ENCODE data around the gene RHOF. TPM values are rescaled to one million over a fixed set of nuclear protein-coding genes. Genes with fewer than 3 reads are reported as not detected.
A peak's percentile ranks its signal among the peaks of the same experiment; 100 is the strongest.

RHOF gene
- total RNA-seq, 2 experiments from 2014 or later = 23.5 to 53.7 TPM

DNA sequence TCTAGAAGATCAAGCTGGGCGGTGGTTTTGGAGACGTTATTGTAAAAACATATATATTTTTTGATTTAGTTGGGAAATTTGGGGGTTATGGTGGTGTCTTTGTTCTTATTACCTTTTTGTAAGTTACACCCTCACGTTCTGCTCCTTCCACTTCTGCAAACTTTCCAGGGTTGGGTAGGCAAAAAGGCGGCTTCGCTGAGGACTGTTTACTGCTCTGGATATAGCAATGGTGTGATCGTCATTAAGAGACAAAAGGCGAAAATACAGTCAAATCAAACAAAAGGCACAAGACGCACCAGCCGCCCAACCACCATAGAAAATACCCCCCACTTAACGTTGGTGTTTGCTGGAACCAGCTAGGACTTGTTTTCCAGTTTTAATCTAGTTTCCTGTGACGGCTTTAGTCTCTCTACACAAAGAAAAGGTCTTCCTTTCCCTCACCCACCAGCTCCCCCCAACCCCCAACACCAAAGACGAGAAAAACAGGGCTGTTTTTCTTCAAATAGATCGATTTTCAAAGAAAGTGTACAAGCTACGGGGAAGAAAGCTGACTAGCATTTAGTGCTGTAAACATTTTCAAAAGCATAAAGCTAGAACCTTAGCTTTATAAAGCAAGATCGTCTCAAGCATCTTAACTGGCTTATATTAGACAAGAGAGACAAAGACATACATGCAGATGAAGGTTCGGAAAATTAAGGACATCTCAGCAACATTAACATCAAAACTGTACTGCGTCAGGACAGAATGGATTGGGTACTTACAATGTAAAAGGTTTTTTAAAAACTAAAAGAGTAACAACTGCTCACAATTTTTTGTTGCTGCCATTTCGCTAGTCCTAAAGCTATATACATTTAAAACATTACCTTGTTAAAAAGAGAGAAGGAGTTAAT is 8.4 kb upstream of the RHOF start:
- intact Hi-C loops (cut with micrococcal nuclease; ENCODE audit: unreplicated experiment) = loop anchor here (2.0 to 5.0 kb wide), 3 partner anchors 175 to 205 kb away; partner anchors contain the start of gene ORAI1
- POLR2A ChIA-PET = interaction anchor here (0.6 to 3.0 kb wide), 16 partner anchors 8 to 208 kb away, joined by 3 to 19 read pairs (median 4); partner anchors contain the start of genes PSMD9 and RHOF
- Histone ChIP-seq H2AFZ (ENCODE audit: low read length) (peak overlapping the region; percentile 6; the same call in 1 of the 2 replicates), H3K9me2 (ENCODE audit: insufficient read depth, low read length) (no peaks in the 10 kb centered on the region), H3K4me1 (ENCODE audit: insufficient read depth, low read length, poor library complexity, severe bottlenecking) (peaks cover 57% of the 10 kb centered on the region), H3K36me3 (ENCODE audit: insufficient read depth, low read length) (peaks cover 11% of the 10 kb centered on the region; the same call in 1 of the 2 replicates), H3K79me2 (ENCODE audit: insufficient read depth, low read depth, low read length) (peaks cover 27% of the 10 kb centered on the region; the same call in 1 of the 2 replicates), H3K4me2 (ENCODE audit: low read length) (peak overlapping the region; percentile 99), H3K27ac (ENCODE audit: low read depth, low read length, poor library complexity, severe bottlenecking) (peak overlapping the region; percentile 95), H3K4me3 (ENCODE audit: low read depth, low read length, poor library complexity, severe bottlenecking) (peak overlapping the region; percentile 75), H3K9me3 (ENCODE audit: low read length) (no peaks in the 10 kb centered on the region), H4K20me1 (ENCODE audit: insufficient read depth, low read length) (peaks cover 2% of the 10 kb centered on the region; the same call in 1 of the 2 replicates)
- CTCF ChIA-PET (ENCODE audit: unreplicated experiment) = interaction anchor here (0.6 to 2.6 kb wide), 3 partner anchors 9 to 20 kb away, joined by 3 to 13 read pairs (median 3); partner anchors contain the start of gene RHOF
- DNase-seq (ENCODE audit: low spot score) = peak; percentile 66
- TF ChIP-seq, protein P1, sequence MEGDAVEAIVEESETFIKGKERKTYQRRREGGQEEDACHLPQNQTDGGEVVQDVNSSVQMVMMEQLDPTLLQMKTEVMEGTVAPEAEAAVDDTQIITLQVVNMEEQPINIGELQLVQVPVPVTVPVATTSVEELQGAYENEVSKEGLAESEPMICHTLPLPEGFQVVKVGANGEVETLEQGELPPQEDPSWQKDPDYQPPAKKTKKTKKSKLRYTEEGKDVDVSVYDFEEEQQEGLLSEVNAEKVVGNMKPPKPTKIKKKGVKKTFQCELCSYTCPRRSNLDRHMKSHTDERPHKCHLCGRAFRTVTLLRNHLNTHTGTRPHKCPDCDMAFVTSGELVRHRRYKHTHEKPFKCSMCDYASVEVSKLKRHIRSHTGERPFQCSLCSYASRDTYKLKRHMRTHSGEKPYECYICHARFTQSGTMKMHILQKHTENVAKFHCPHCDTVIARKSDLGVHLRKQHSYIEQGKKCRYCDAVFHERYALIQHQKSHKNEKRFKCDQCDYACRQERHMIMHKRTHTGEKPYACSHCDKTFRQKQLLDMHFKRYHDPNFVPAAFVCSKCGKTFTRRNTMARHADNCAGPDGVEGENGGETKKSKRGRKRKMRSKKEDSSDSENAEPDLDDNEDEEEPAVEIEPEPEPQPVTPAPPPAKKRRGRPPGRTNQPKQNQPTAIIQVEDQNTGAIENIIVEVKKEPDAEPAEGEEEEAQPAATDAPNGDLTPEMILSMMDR (conservative IDR thresholded peaks at IDR 0.05; ENCODE audit: low read length) = no peak
- no peak for TF ChIP-seq EZH2phosphoT487 (IDR thresholded peaks at IDR 0.05; ENCODE audit: borderline replicate concordance, low read depth, low read length)
- TSS peak; percentile 45 for BruUV-seq (replicated peaks)

DNA sequence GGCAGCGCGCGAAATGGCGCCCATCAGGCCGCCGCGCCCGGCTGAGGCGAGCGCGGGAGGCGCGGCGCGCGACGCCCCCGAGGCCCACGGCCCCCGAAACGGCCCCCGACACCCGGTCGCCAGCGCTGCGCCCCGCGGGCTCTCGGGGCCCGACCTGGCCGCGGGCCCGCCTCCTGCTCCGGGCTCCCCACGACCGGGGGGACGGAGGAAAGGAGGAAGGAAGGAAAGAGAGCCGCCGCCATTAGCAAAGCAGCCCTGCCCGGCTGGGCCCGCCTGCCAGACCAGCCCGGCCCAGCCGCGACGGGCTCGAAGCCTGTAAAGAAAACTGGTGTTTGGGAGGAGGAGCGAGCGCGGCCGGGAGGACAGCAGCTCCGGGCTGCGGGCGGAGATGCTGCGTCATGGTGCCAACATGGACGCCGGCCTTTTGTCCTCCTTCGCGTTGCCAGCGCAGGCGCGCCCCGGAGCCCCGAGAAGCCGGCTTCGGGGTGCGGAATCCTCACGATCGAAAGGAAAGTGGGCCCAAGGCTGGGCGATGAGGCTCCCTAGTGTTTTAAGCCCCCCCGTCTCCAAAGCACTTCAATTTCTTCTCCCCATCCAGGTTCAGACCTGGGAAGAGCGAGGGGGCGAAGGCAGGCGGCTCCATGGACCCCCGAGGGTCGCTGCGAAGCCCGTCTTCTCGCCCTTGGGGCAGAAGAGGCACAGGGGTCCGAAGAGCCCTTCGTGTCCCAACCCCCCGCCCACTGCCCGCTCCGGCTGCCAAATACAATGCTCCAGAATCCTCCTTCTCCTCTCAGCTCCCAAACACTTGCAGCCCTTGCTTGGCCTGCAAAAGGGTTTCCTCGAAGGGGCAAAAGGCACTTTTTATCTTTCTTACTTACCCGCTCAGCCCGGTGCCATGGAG is 7.5 kb upstream of the RHOF start:
- POLR2A ChIA-PET = interaction anchor here (0.6 to 3.0 kb wide), 9 partner anchors 10 to 96 kb away, joined by 3 to 19 read pairs (median 5); partner anchors contain the start of gene PSMD9
- no TSS peak for BruUV-seq (replicated peaks)
- peaks cover 9% of the 10 kb centered on the region; the same call in 1 of the 2 replicates for H3K36me3 ChIP-seq (ENCODE audit: insufficient read depth, low read length)
- intact Hi-C loops (cut with micrococcal nuclease; ENCODE audit: unreplicated experiment) = loop anchor here (5.0 kb wide), 2 partner anchors 174 to 206 kb away; partner anchors contain the start of gene ORAI1
- peak; percentile 66 for DNase-seq (ENCODE audit: low spot score)
- H3K4me3 ChIP-seq (ENCODE audit: low read depth, low read length, poor library complexity, severe bottlenecking) = peak overlapping the region; percentile 75
- peaks cover 24% of the 10 kb centered on the region; the same call in 1 of the 2 replicates for H3K79me2 ChIP-seq (ENCODE audit: insufficient read depth, low read depth, low read length)
- H3K4me1 ChIP-seq (ENCODE audit: insufficient read depth, low read length, poor library complexity, severe bottlenecking) = peaks cover 48% of the 10 kb centered on the region
- peak overlapping the region; percentile 6; the same call in 1 of the 2 replicates for H2AFZ ChIP-seq (ENCODE audit: low read length)
- TF ChIP-seq, protein P1 (conservative IDR thresholded peaks at IDR 0.05; ENCODE audit: low read length) = no peak
- TF ChIP-seq EZH2phosphoT487 (IDR thresholded peaks at IDR 0.05; ENCODE audit: borderline replicate concordance, low read depth, low read length) = no peak
- no peaks in the 10 kb centered on the region for H3K9me2 ChIP-seq (ENCODE audit: insufficient read depth, low read length)
- H3K4me2 ChIP-seq (ENCODE audit: low read length) = peak overlapping the region; percentile 99
- H3K27ac ChIP-seq (ENCODE audit: low read depth, low read length, poor library complexity, severe bottlenecking) = peak overlapping the region; percentile 95
- CTCF ChIA-PET (ENCODE audit: unreplicated experiment) = interaction anchor here (0.9 to 2.6 kb wide), 2 partner anchors 8 to 11 kb away, joined by 3 to 13 read pairs; partner anchors contain the start of gene RHOF
- H3K9me3 ChIP-seq (ENCODE audit: low read length) = no peaks in the 10 kb centered on the region
- no peaks in the 10 kb centered on the region for H4K20me1 ChIP-seq (ENCODE audit: insufficient read depth, low read length)
